Stimulated activated naive CD4-positive, alpha-beta T cell (primary cell): Measurements from ENCODE around the gene CSPG5.

Experiments
- DNase-seq, 6 experiments: peaks; one replicate each; lab custom pipeline; 2025; lab: John Stamatoyannopoulos, UW

Gene CSPG5

GRCh38 chr3:47588053-47588452 is 9.4 kb upstream of the CSPG5 start:
- DNase-seq = no peak

- no peak for DNase-seq
Observed at GRCh38 chr3:47586746-47587145, 8.1 kb upstream of the CSPG5 start.

- DNase-seq = no peak
Observed at GRCh38 chr3:47583320-47584075, 4.8 kb upstream of the CSPG5 start.

GRCh38 chr3:47581835-47582234 is 3.2 kb upstream of the CSPG5 start:
- no peak for DNase-seq

GRCh38 chr3:47581422-47581821 is 2.8 kb upstream of the CSPG5 start:
- DNase-seq = no peak

- no peak for DNase-seq
Observed at GRCh38 chr3:47580481-47580880, 1.8 kb upstream of the CSPG5 start.

- DNase-seq = no peak
Observed at GRCh38 chr3:47579875-47580274, 1.2 kb upstream of the CSPG5 start.

- DNase-seq = peak in 5 of 6 experiments; percentile 7 to 48 (median 30)
Observed at GRCh38 chr3:47578119-47578632, 489 bp downstream of the CSPG5 start.

GRCh38 chr3:47577583-47578118 is 1.0 kb downstream of the CSPG5 start:
- no peak for DNase-seq

- no peak for DNase-seq
Observed at GRCh38 chr3:47573190-47574172, 5.2 kb downstream of the CSPG5 start.

- DNase-seq = no peak
Observed at GRCh38 chr3:47571391-47572175, 7.1 kb downstream of the CSPG5 start.

GRCh38 chr3:47568901-47569300 is 9.8 kb downstream of the CSPG5 start:
- no peak for DNase-seq

GRCh38 chr3:47567149-47567548 is 11.5 kb downstream of the CSPG5 start:
- DNase-seq = no peak

GRCh38 chr3:47566667-47567066 is 12.0 kb downstream of the CSPG5 start:
- DNase-seq = no peak

- DNase-seq = no peak
Observed at GRCh38 chr3:47565734-47566550, 12.7 kb downstream of the CSPG5 start.

- no peak for DNase-seq
Observed at GRCh38 chr3:47556351-47556750, 22.3 kb downstream of the CSPG5 start.

GRCh38 chr3:47554335-47554734 is 24.3 kb downstream of the CSPG5 start:
- DNase-seq = no peak

- DNase-seq = no peak
Observed at GRCh38 chr3:47553407-47553806, 25.3 kb downstream of the CSPG5 start.

- no peak for DNase-seq
Observed at GRCh38 chr3:47542471-47543173, 36.0 kb downstream of the CSPG5 start.

- no peak for DNase-seq
Observed at GRCh38 chr3:47541583-47542108, 37.0 kb downstream of the CSPG5 start.
